Stimulated activated CD4-positive, alpha-beta T cell treated with anti-CD3 and anti-CD28 coated beads, Interleukin-2, amount 100 ng/mL, for 24 hours (primary cell): ENCODE measurements around the gene SDCCAG8.
"Not testable (repeated sequence)": the region's sequence is repeated elsewhere in the genome, so short reads cannot be mapped to it uniquely, and the experiment has no call there.

ENCODE experiments used
- DNase-seq, 2 donors: peaks; one replicate each; pipeline ENCODE4 v3.0.0-alpha.2; 2020

SDCCAG8 gene

GRCh38 chr1:243255791-243256512 lies at the start of gene SDCCAG8:
SDCCAG8 (plus strand) TSS chr1:243256041; CDS start chr1:243256174, 133 bp downstream.
- peak; percentile 92 to 93 for DNase-seq

- not testable (repeated sequence) for DNase-seq
Observed at GRCh38 chr1:243211984-243212383, 43.9 kb upstream of the SDCCAG8 start.

- DNase-seq = no peak
Observed at GRCh38 chr1:243213045-243213787, 42.6 kb upstream of the SDCCAG8 start.

GRCh38 chr1:243215276-243215875 lies 40.5 kb upstream of the SDCCAG8 start:
- not testable (repeated sequence) for DNase-seq

- no peak for DNase-seq
Observed at GRCh38 chr1:243216741-243217140, 39.1 kb upstream of the SDCCAG8 start.

GRCh38 chr1:243217349-243217748 lies 38.5 kb upstream of the SDCCAG8 start:
- DNase-seq = no peak

- no peak for DNase-seq
Observed at GRCh38 chr1:243218059-243218458, 37.8 kb upstream of the SDCCAG8 start.

GRCh38 chr1:243227622-243228021 lies 28.2 kb upstream of the SDCCAG8 start:
- DNase-seq = no peak

- DNase-seq = no peak
Observed at GRCh38 chr1:243229526-243229925, 26.3 kb upstream of the SDCCAG8 start.

- DNase-seq = no peak
Observed at GRCh38 chr1:243230914-243231313, 24.9 kb upstream of the SDCCAG8 start.

- no peak for DNase-seq
Observed at GRCh38 chr1:243233908-243234307, 21.9 kb upstream of the SDCCAG8 start.

GRCh38 chr1:243234978-243235647 lies 20.7 kb upstream of the SDCCAG8 start:
- DNase-seq = no peak

- DNase-seq = no peak
Observed at GRCh38 chr1:243236604-243237252, 19.1 kb upstream of the SDCCAG8 start.

- DNase-seq = no peak
Observed at GRCh38 chr1:243244432-243244841, 11.4 kb upstream of the SDCCAG8 start.

GRCh38 chr1:243246916-243247315 lies 8.9 kb upstream of the SDCCAG8 start:
- DNase-seq = no peak

GRCh38 chr1:243247901-243248300 lies 7.9 kb upstream of the SDCCAG8 start:
- DNase-seq = no peak

GRCh38 chr1:243249214-243249613 lies 6.6 kb upstream of the SDCCAG8 start:
- DNase-seq = no peak

- DNase-seq = no peak
Observed at GRCh38 chr1:243250102-243250501, 5.7 kb upstream of the SDCCAG8 start.

GRCh38 chr1:243251539-243251938 lies 4.3 kb upstream of the SDCCAG8 start:
- DNase-seq = no peak

- no peak for DNase-seq
Observed at GRCh38 chr1:243253211-243253925, 2.5 kb upstream of the SDCCAG8 start.

GRCh38 chr1:243253926-243254232 lies 2.0 kb upstream of the SDCCAG8 start:
- DNase-seq = no peak

GRCh38 chr1:243254233-243254926 lies 1.5 kb upstream of the SDCCAG8 start:
- peak; percentile 71 for DNase-seq
